ENCODE results near the gene GARS1. TPM values are rescaled to one million over a fixed set of nuclear protein-coding genes. Genes with fewer than 3 reads are reported as not detected.

The GARS1 gene
- total RNA-seq: 100 to 1,000 TPM; 178 to 200 TPM

- no peaks in the 10 kb centered on the region for H3K9me3 Mint-ChIP-seq
- no peaks in the 10 kb centered on the region for H3K27me3 Mint-ChIP-seq
- peaks cover 35 to 44% of the 10 kb centered on the region in 2 donors for H3K4me1 Mint-ChIP-seq (ENCODE audit: low read depth in 2 of 2)
- H3K36me3 Mint-ChIP-seq: peaks cover 21% of the 10 kb centered on the region
- H3K27ac Mint-ChIP-seq: peak within 1 kb of the TSS; percentile 98
- ATAC-seq (peak; percentile 96 to 98), DNase-seq (ENCODE audit: low spot score) (peak; percentile 91)
- peak within 1 kb of the TSS; percentile 100 for H3K4me3 Mint-ChIP-seq
Observed at GRCh38 chr7:30594540-30595435, at the start of gene GARS1. TSS of gene GARS1 (plus strand) at chr7:30594878. CDS start at chr7:30594922, 44 bp downstream.

- Mint-ChIP-seq H3K27me3 (no peaks in the 10 kb centered on the region), H3K36me3 (no peaks in the 10 kb centered on the region), H3K4me1 (ENCODE audit: low read depth in 2 of 2) (peaks cover 8 to 13% of the 10 kb centered on the region in 2 donors), H3K4me3 (no peak overlapping the region), H3K9me3 (no peaks in the 10 kb centered on the region), H3K27ac (no peak overlapping the region)
- DNase-seq (ENCODE audit: low spot score) (no peak), ATAC-seq (no peak)
Observed at GRCh38 chr7:30545791-30546555, 48.7 kb upstream of the GARS1 start.

GRCh38 chr7:30546596-30546995 lies 48.1 kb upstream of the GARS1 start:
- H3K4me3 Mint-ChIP-seq: no peak overlapping the region
- no peaks in the 10 kb centered on the region for H3K9me3 Mint-ChIP-seq
- peaks cover 8 to 13% of the 10 kb centered on the region in 2 donors for H3K4me1 Mint-ChIP-seq (ENCODE audit: low read depth in 2 of 2)
- H3K36me3 Mint-ChIP-seq: no peaks in the 10 kb centered on the region
- ATAC-seq: no peak
- H3K27me3 Mint-ChIP-seq: no peaks in the 10 kb centered on the region
- no peak overlapping the region for H3K27ac Mint-ChIP-seq
- DNase-seq (ENCODE audit: low spot score): no peak

GRCh38 chr7:30548845-30549244 lies 45.8 kb upstream of the GARS1 start:
- Mint-ChIP-seq H3K4me3 (no peak overlapping the region), H3K9me3 (no peaks in the 10 kb centered on the region), H3K27me3 (no peaks in the 10 kb centered on the region), H3K36me3 (no peaks in the 10 kb centered on the region), H3K27ac (no peak overlapping the region), H3K4me1 (ENCODE audit: low read depth in 2 of 2) (peaks cover 8% of the 10 kb centered on the region in 2 donors)
- ATAC-seq (peak in 1 of 2 donors; percentile 51), DNase-seq (ENCODE audit: low spot score) (no peak)

- no peaks in the 10 kb centered on the region for H3K27me3 Mint-ChIP-seq
- no peaks in the 10 kb centered on the region for H3K9me3 Mint-ChIP-seq
- peak overlapping the region in 1 of 2 donors; percentile 18 for H3K27ac Mint-ChIP-seq
- H3K4me1 Mint-ChIP-seq (ENCODE audit: low read depth in 2 of 2): peaks cover 0 to 3% of the 10 kb centered on the region in 2 donors
- ATAC-seq (no peak), DNase-seq (ENCODE audit: low spot score) (no peak)
- H3K4me3 Mint-ChIP-seq: no peak overlapping the region
- no peaks in the 10 kb centered on the region for H3K36me3 Mint-ChIP-seq
Observed at GRCh38 chr7:30549931-30550493, 44.7 kb upstream of the GARS1 start.

GRCh38 chr7:30552330-30552729 lies 42.3 kb upstream of the GARS1 start:
- ATAC-seq (no peak), DNase-seq (ENCODE audit: low spot score) (no peak)
- H3K27me3 Mint-ChIP-seq: no peaks in the 10 kb centered on the region
- H3K4me3 Mint-ChIP-seq: no peak overlapping the region
- no peak overlapping the region for H3K27ac Mint-ChIP-seq
- H3K36me3 Mint-ChIP-seq: no peaks in the 10 kb centered on the region
- H3K9me3 Mint-ChIP-seq: no peaks in the 10 kb centered on the region
- H3K4me1 Mint-ChIP-seq (ENCODE audit: low read depth in 2 of 2): peaks cover 0 to 3% of the 10 kb centered on the region in 2 donors

- Mint-ChIP-seq H3K4me1 (ENCODE audit: low read depth in 2 of 2) (peaks cover 0 to 3% of the 10 kb centered on the region in 2 donors), H3K27ac (no peak overlapping the region), H3K9me3 (no peaks in the 10 kb centered on the region), H3K4me3 (no peak overlapping the region), H3K27me3 (no peaks in the 10 kb centered on the region), H3K36me3 (no peaks in the 10 kb centered on the region)
- no peak for DNase-seq (ENCODE audit: low spot score)
- ATAC-seq: no peak
Observed at GRCh38 chr7:30553141-30553540, 41.5 kb upstream of the GARS1 start.

GRCh38 chr7:30553546-30553945 lies 41.1 kb upstream of the GARS1 start:
- H3K27ac Mint-ChIP-seq: no peak overlapping the region
- no peaks in the 10 kb centered on the region for H3K27me3 Mint-ChIP-seq
- H3K9me3 Mint-ChIP-seq: no peaks in the 10 kb centered on the region
- H3K4me3 Mint-ChIP-seq: no peak overlapping the region
- H3K36me3 Mint-ChIP-seq: no peaks in the 10 kb centered on the region
- DNase-seq (ENCODE audit: low spot score): no peak
- peaks cover 0 to 3% of the 10 kb centered on the region in 2 donors for H3K4me1 Mint-ChIP-seq (ENCODE audit: low read depth in 2 of 2)
- no peak for ATAC-seq

GRCh38 chr7:30555525-30555924 lies 39.2 kb upstream of the GARS1 start:
- Mint-ChIP-seq H3K4me3 (no peak overlapping the region), H3K4me1 (ENCODE audit: low read depth in 2 of 2) (no peaks in the 10 kb centered on the region)
- no peak for DNase-seq (ENCODE audit: low spot score)

GRCh38 chr7:30556840-30557239 lies 37.8 kb upstream of the GARS1 start:
- no peaks in the 10 kb centered on the region for H3K36me3 Mint-ChIP-seq
- H3K4me3 Mint-ChIP-seq: no peak overlapping the region
- no peaks in the 10 kb centered on the region for H3K9me3 Mint-ChIP-seq
- no peaks in the 10 kb centered on the region for H3K27me3 Mint-ChIP-seq
- ATAC-seq (no peak), DNase-seq (ENCODE audit: low spot score) (no peak)
- no peak overlapping the region for H3K27ac Mint-ChIP-seq
- H3K4me1 Mint-ChIP-seq (ENCODE audit: low read depth in 2 of 2): no peaks in the 10 kb centered on the region

More at GRCh38 chr7:30555525-30555924, 39.2 kb upstream of the GARS1 start:
- Mint-ChIP-seq H3K9me3 (no peaks in the 10 kb centered on the region), H3K36me3 (no peaks in the 10 kb centered on the region), H3K27ac (no peak overlapping the region), H3K27me3 (no peaks in the 10 kb centered on the region)
- no peak for ATAC-seq

- no peaks in the 10 kb centered on the region for H3K4me1 Mint-ChIP-seq (ENCODE audit: low read depth in 2 of 2)
- H3K36me3 Mint-ChIP-seq: no peaks in the 10 kb centered on the region
- H3K27ac Mint-ChIP-seq: no peak overlapping the region
- H3K27me3 Mint-ChIP-seq: no peaks in the 10 kb centered on the region
- no peak overlapping the region for H3K4me3 Mint-ChIP-seq
- DNase-seq (ENCODE audit: low spot score): no peak
- ATAC-seq: no peak
- H3K9me3 Mint-ChIP-seq: no peaks in the 10 kb centered on the region
Observed at GRCh38 chr7:30557245-30557644, 37.4 kb upstream of the GARS1 start.

GRCh38 chr7:30559611-30560010 lies 35.1 kb upstream of the GARS1 start:
- H3K27ac Mint-ChIP-seq: no peak overlapping the region

GRCh38 chr7:30561389-30561788 lies 33.3 kb upstream of the GARS1 start:
- ATAC-seq (no peak), DNase-seq (ENCODE audit: low spot score) (no peak)
- Mint-ChIP-seq H3K4me3 (no peak overlapping the region), H3K36me3 (no peaks in the 10 kb centered on the region), H3K4me1 (ENCODE audit: low read depth in 2 of 2) (peaks cover 3 to 4% of the 10 kb centered on the region in 2 donors), H3K27ac (no peak overlapping the region), H3K27me3 (no peaks in the 10 kb centered on the region), H3K9me3 (no peaks in the 10 kb centered on the region)

More at GRCh38 chr7:30559611-30560010, 35.1 kb upstream of the GARS1 start:
- Mint-ChIP-seq H3K36me3 (no peaks in the 10 kb centered on the region), H3K4me3 (no peak overlapping the region), H3K27me3 (no peaks in the 10 kb centered on the region), H3K9me3 (no peaks in the 10 kb centered on the region), H3K4me1 (ENCODE audit: low read depth in 2 of 2) (peaks cover 3 to 4% of the 10 kb centered on the region in 2 donors)
- ATAC-seq (no peak), DNase-seq (ENCODE audit: low spot score) (no peak)

- Mint-ChIP-seq H3K9me3 (no peaks in the 10 kb centered on the region), H3K36me3 (peaks cover 3% of the 10 kb centered on the region), H3K4me3 (no peak overlapping the region), H3K4me1 (ENCODE audit: low read depth in 2 of 2) (peaks cover 3 to 4% of the 10 kb centered on the region in 2 donors), H3K27ac (no peak overlapping the region), H3K27me3 (no peaks in the 10 kb centered on the region)
- ATAC-seq: no peak
- DNase-seq (ENCODE audit: low spot score): no peak
Observed at GRCh38 chr7:30562498-30562897, 32.2 kb upstream of the GARS1 start.
